HG03280 (cell line): ENCODE results near the gene TNS2.
"Not testable (repeated sequence)": the region's sequence is repeated elsewhere in the genome, so short reads cannot be mapped to it uniquely, and the experiment has no call there.

ENCODE experiments used
- ATAC-seq: cut with Tn5 transposase; IDR thresholded peaks from one replicate; pipeline ENCODE4 v1.9.1; 2021; ENCODE audit warnings: mild to moderate bottlenecking, moderate library complexity; ENCODE audit not compliant: unreplicated experiment

Gene TNS2

GRCh38 chr12:53049571-53050318 is at the start of gene TNS2:
Gene TNS2, plus strand, starts transcription at chr12:53050065. Its CDS starts 121 bp downstream, at chr12:53050186.
- ATAC-seq: no peak

GRCh38 chr12:53004178-53004577 is 45.7 kb upstream of the TNS2 start:
- no peak for ATAC-seq

- no peak for ATAC-seq
Observed at GRCh38 chr12:53004582-53004981, 45.3 kb upstream of the TNS2 start.

GRCh38 chr12:53005215-53005985 is 44.5 kb upstream of the TNS2 start:
- ATAC-seq: no peak

GRCh38 chr12:53005986-53006809 is 43.7 kb upstream of the TNS2 start, which contains the start of gene EIF4B:
Gene EIF4B, plus strand, starts transcription at chr12:53006456. Its CDS starts 28 bp downstream, at chr12:53006484.
- ATAC-seq: peak; percentile 92

GRCh38 chr12:53006810-53007309 is 43.0 kb upstream of the TNS2 start:
- ATAC-seq: no peak

- ATAC-seq: no peak
Observed at GRCh38 chr12:53007343-53007742, 42.5 kb upstream of the TNS2 start.

GRCh38 chr12:53008760-53009159 is 41.1 kb upstream of the TNS2 start:
- ATAC-seq: not testable (repeated sequence)

- no peak for ATAC-seq
Observed at GRCh38 chr12:53010955-53011354, 38.9 kb upstream of the TNS2 start.

- ATAC-seq: no peak
Observed at GRCh38 chr12:53011889-53012288, 38.0 kb upstream of the TNS2 start.

- no peak for ATAC-seq
Observed at GRCh38 chr12:53012928-53013327, 36.9 kb upstream of the TNS2 start.

GRCh38 chr12:53014709-53015108 is 35.2 kb upstream of the TNS2 start:
- no peak for ATAC-seq

- no peak for ATAC-seq
Observed at GRCh38 chr12:53025250-53025649, 24.6 kb upstream of the TNS2 start.

- ATAC-seq: not testable (repeated sequence)
Observed at GRCh38 chr12:53027014-53027413, 22.9 kb upstream of the TNS2 start.

GRCh38 chr12:53031616-53032015 is 18.2 kb upstream of the TNS2 start:
- no peak for ATAC-seq

GRCh38 chr12:53033832-53034231 is 16.0 kb upstream of the TNS2 start:
- not testable (repeated sequence) for ATAC-seq

GRCh38 chr12:53034459-53034858 is 15.4 kb upstream of the TNS2 start:
- no peak for ATAC-seq

GRCh38 chr12:53036802-53037201 is 13.1 kb upstream of the TNS2 start:
- no peak for ATAC-seq

- ATAC-seq: no peak
Observed at GRCh38 chr12:53039851-53040250, 10.0 kb upstream of the TNS2 start.

GRCh38 chr12:53042607-53043454 is 7.0 kb upstream of the TNS2 start:
- no peak for ATAC-seq
